CD4-positive, alpha-beta T cell (primary cell): ENCODE data around the gene MAP7D1. TPM values are rescaled to one million over a fixed set of nuclear protein-coding genes. Genes with fewer than 3 reads are reported as not detected.

Experiments
- total RNA-seq, 174 experiments: library from RNA in 2 of 174; stranded (reverse) in 2 of 174; gene quantifications; one replicate each; pipeline ENCODE4 v1.2.3 and lab custom pipeline; 2021 to 2026

MAP7D1 gene
- total RNA-seq, 2 experiments from 2014 or later: 156 to 163 TPM

Other genes starting within 250 kb of the MAP7D1 start
- 10 to 100 TPM; 31.3 to 34.5 TPM for gene AGO3, start 225.1 kb upstream of the MAP7D1 start, total RNA-seq
- gene TEKT2, start 72.1 kb upstream of the MAP7D1 start, total RNA-seq: under 1 TPM; 0.22 to 0.33 TPM
- 10 to 100 TPM; 22.6 to 24.6 TPM for gene ADPRS, start 67.3 kb upstream of the MAP7D1 start, total RNA-seq
- gene COL8A2, start 30.9 kb upstream of the MAP7D1 start, total RNA-seq: under 1 TPM; 0.05 to 0.06 TPM
- gene TRAPPC3, start 6.7 kb upstream of the MAP7D1 start, total RNA-seq: 10 to 100 TPM; 18.4 to 21.3 TPM
- gene THRAP3, start 68.3 kb downstream of the MAP7D1 start, total RNA-seq: 10 to 100 TPM; 68.7 to 76.1 TPM
- 1 to 10 TPM; 1.9 to 2.6 TPM for gene SH3D21, start 150.2 kb downstream of the MAP7D1 start, total RNA-seq
- 1 to 10 TPM; 1.5 to 1.8 TPM for gene EVA1B, start 167.5 kb downstream of the MAP7D1 start, total RNA-seq
- 10 to 100 TPM; 17.8 to 20.7 TPM for gene STK40, start 229.8 kb downstream of the MAP7D1 start, total RNA-seq
- 10 to 100 TPM; 25.6 to 26.0 TPM for gene LSM10, start 241.7 kb downstream of the MAP7D1 start, total RNA-seq